Retinal pigment epithelial cell (primary cell): ENCODE results near the gene SLC38A10.
"Not testable (repeated sequence)": the region's sequence is repeated elsewhere in the genome, so short reads cannot be mapped to it uniquely, and the experiment has no call there.

ENCODE experiments used
- DNase-seq: peaks from one replicate; pipeline ENCODE4 v3.0.0-alpha.2; 2010; ENCODE audit warnings: low read depth
- H3K4me3 ChIP-seq: 2 replicates; pipeline ENCODE4 v1.5.1; 2011; ENCODE audit warnings: mild to moderate bottlenecking, low read length, control low read depth, moderate library complexity
- TF ChIP-seq, protein P1 (sequence below): conservative IDR thresholded peaks from 2 replicates; pipeline ENCODE4 v1.5.1; 2011; ENCODE audit warnings: low read depth, low read length, control low read depth, inconsistent platforms

Gene SLC38A10

DNA sequence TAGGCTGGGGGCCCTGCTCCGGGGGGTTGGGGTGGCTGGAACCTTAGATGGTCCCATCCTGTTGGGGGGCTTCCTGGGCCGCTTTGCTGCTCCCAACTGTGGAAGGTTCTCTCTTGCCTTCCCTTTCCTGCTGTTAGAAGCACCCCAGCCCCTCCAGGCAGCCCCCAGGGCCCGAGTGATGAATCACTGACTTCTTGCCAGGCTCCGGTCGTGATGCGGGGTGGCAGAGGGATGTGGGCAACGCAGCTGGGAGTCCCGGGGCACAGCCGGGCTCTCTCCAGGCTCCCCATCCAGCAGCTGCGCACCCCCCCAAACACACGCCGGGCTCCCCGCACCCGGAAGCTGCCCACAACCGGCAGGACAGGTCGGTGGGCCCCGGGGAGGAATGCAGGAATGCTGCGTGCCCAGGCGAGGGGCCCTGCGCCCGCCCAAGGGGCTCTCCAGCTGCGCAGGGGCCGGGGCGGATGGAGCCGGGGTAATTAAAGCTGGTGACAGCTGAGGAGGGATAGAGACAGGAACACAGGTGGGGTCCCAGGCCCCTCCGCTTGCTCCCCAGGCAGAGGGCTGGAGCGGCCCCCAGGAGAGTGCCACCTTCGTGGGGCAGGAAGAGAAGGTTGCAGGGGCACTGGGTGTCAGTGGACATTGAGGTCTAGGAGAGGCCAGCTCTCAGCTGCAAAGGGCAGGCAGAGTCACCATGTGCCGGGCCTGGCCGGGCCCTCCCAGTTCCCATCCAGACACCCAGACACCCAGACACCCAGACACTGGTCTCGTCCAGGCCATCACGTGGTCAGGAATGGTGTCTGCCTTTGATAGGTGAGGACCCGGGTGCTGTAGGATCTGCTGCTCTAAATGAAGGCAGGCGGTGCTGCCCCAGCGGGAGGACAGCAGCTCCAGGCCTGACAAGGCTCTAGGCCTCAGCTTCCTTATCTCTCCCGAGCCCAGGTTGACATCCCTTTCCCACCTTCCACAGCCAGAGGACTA is 15.0 kb upstream of the SLC38A10 start:
- TF ChIP-seq, protein P1, sequence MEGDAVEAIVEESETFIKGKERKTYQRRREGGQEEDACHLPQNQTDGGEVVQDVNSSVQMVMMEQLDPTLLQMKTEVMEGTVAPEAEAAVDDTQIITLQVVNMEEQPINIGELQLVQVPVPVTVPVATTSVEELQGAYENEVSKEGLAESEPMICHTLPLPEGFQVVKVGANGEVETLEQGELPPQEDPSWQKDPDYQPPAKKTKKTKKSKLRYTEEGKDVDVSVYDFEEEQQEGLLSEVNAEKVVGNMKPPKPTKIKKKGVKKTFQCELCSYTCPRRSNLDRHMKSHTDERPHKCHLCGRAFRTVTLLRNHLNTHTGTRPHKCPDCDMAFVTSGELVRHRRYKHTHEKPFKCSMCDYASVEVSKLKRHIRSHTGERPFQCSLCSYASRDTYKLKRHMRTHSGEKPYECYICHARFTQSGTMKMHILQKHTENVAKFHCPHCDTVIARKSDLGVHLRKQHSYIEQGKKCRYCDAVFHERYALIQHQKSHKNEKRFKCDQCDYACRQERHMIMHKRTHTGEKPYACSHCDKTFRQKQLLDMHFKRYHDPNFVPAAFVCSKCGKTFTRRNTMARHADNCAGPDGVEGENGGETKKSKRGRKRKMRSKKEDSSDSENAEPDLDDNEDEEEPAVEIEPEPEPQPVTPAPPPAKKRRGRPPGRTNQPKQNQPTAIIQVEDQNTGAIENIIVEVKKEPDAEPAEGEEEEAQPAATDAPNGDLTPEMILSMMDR = no peak
- no peak for DNase-seq
- no peak overlapping the region for H3K4me3 ChIP-seq

- H3K4me3 ChIP-seq = peak overlapping the region; percentile 11
- no peak for DNase-seq
- TF ChIP-seq, protein P1 = peak; percentile 54
Observed at GRCh38 chr17:81309140-81309858, 14.2 kb upstream of the SLC38A10 start.

DNA sequence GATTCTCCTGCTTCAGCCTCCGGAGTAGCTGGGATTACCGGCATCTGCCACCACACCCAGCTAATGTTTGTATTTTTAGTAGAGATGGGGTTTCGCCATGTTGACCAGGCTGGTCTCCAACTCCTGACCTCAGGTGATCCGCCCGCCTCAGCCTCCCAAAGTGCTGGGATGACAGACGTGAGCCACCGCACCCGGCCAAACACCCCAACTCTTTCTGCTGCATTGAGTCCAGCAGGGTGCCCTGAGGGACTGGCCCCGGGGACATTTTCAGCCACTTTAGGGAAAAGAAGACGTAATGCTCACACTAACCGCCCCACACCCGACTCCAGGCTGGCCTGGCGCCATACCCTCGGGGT is 13.7 kb upstream of the SLC38A10 start:
- DNase-seq, H3K4me3 ChIP-seq: not testable (repeated sequence)

GRCh38 chr17:81307636-81308560 is 12.8 kb upstream of the SLC38A10 start:
- DNase-seq = no peak
- TF ChIP-seq, protein P1 = no peak
- no peak overlapping the region for H3K4me3 ChIP-seq

DNA sequence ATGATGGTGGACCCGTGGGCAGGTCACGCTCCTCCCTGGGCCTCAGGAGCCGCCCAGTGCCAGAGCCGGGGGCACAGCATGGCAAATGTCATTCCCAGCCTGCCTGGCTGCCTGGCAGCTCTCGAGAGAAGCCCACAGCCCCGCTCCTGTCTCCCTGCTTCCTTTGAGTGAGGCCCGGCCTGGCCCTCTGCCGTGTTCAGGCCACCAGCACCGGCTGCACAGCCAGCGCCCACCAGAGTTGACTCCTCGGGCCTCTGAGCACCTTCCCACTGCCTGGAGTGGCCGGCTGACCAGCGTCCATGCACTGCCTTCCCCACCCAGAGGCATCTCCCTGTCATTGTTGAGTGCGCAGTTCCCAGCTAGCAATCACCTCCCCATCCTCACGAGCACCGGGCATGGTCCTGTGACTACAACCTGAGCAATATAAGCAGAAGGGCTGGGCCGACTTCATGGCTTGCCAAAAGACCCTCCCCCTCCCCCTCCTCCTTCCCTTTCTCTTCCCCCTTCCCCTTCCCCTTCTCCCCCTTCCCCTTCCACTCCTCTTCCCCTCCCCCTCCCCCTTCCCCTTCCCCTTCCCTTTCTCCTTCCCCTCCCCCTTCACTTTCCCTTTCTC is 11.9 kb upstream of the SLC38A10 start:
- TF ChIP-seq, protein P1 = no peak
- no peak overlapping the region for H3K4me3 ChIP-seq
- no peak for DNase-seq

- no peak for DNase-seq
- TF ChIP-seq, protein P1 = no peak
- no peak overlapping the region for H3K4me3 ChIP-seq
Observed at GRCh38 chr17:81306491-81306890, 11.4 kb upstream of the SLC38A10 start.
